HG02759 (cell line): ENCODE measurements around the gene COA6.
A peak's percentile ranks its signal among the peaks of the same experiment; 100 is the strongest.
"Not testable (repeated sequence)": the region's sequence is repeated elsewhere in the genome, so short reads cannot be mapped to it uniquely, and the experiment has no call there.

Source experiments
- ATAC-seq: cut with Tn5 transposase; IDR thresholded peaks from one replicate; pipeline ENCODE4 v1.9.1; 2021; ENCODE audit warnings: mild to moderate bottlenecking, moderate library complexity; ENCODE audit not compliant: unreplicated experiment

Gene COA6

GRCh38 chr1:234369033-234369430 lies 4.2 kb upstream of the COA6 start:
- no peak for ATAC-seq

DNA sequence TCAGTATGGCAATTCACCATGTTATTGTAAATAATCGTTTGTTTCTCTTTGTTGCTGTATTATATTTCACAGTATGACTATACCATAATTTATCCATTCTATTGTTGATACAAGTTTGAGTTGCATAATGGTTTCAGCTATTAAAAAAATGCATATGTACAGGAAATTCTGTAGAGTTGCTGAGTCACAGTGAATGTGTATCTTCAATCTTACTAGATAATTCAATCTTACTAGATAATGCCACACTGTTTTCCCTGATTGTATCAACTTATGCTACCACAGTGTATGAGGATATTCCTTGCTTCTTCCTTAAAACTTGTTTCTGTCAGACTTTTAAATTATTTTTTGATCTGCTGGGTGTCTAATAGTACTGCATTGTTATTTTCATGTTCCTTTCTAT lies 3.5 kb upstream of the COA6 start:
- ATAC-seq, result no peak

GRCh38 chr1:234371414-234371813 lies 1.8 kb upstream of the COA6 start:
- ATAC-seq, result no peak

GRCh38 chr1:234372011-234372757 lies 1.1 kb upstream of the COA6 start:
- ATAC-seq, result no peak

- ATAC-seq, result peak; percentile 14
These were observed 651 bp downstream of the COA6 start for GRCh38 chr1:234373959-234374254.

DNA sequence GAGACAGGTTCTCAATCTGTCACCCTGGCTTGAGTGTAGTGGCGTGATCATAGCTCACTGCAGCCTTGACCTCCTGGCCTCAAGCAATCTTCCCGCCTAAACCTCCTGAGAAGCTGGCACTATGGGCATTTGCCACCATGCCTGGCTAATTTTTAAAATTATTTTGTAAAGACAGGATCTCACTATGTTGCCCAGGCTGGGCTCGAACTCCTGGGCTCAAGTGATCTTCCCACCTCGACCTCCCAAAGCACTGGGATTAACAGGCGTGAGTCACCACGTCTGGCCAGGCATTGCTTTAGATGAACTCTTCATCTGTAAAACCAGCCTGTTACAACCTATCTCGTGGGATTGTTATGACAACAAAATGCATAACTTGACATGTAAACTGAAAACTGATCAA lies 2.4 kb downstream of the COA6 start:
- ATAC-seq, result no peak

DNA sequence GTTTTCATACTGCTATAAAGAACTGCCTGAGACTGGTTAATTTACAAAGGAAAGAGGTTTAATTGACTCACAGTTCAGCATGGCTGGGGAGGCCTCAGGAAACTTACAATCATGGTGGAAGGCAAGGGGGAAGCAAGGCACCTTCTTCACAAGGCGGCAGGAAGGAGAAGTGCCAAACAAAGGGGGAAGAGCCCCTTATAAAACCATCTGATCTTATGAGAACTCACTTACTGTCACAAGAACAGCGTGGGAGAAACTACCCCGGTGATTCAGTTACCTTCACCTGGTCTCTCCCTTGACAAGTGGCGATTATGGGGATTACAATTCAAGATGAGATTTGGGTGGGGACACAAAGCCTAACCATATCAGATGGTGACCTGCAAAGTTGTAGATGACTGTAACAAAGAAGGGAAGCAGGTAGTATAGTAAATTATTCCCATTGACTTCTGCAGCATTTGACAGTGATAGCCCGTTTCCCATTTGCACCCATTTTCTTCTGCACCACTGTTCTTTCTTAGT lies 6.4 kb downstream of the COA6 start:
- not testable (repeated sequence) for ATAC-seq

DNA sequence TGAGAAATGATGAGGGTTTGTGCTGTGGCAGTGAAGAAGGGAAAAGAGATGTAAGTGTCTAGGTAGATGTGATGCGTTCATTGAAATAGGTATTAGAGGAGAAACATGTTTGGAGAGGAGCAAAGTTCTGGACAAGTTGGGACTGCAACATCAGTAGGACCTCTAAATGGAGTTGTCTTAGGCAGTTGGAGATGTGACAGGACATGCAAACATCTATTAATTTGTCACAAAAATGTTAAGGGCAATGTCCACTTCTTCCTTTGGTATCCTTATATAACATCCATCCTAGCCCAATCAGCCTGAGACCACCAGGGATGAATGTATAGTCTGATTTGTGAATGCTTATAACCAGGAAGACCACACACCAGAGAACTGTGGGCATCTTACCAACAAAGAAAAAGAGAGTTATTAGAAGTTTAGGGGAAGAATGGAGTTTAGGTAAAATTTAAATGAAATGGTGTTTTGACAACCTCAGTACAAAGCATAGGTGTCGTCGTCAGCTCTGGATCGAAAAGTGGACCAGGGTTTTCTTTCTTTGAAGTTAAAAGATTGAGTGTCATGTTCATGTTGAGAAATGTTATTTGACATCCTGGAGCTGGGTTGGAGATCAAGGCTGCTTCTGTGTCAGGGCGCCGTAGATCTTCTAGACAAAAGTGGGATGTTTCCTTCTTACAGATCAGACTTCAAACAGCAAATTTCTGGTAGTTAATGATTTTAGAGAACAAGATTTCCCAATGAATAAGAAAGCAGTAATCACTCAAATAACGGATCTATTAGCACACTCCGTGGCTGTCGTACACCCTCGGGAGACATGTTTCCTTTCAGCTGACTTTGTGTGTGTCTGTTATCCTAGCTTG lies 8.7 kb downstream of the COA6 start:
- no peak for ATAC-seq

DNA sequence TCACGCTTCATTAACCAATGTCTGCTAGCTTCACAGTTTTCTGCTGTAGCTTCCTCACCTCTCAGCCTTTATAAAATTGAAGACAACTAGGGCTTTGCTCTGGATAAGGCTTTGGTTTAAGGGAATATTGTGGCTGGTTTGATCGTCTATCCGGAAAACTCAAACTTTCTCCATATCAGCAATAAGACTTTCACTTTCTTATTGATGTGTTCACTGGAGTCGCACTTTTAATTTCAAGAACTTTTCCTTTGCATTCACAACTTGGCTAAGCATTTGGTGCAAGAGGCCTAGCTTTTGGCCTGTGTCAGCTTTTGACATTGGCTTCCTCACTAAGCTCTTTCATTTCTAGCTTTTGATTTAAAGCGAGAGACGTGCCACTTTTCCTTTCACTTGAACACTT lies 12.9 kb downstream of the COA6 start:
- no peak for ATAC-seq

DNA sequence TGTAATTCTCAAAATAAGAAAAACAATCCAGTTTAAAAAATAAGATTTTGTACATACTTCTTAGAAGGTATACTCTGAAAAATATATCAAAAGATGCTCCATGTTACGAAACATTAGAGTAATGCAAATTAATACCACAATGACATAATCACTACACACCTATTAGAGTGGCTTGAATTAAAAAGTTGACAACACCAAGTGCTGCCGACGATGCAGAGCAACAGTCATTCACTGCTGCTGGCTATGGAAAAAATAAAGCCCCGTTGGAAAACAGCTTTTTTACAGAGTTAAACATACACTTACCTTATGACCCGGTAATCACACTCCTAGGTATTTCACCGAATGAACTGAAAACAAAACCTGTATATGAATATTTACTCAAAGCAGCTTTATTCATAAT lies 14.8 kb downstream of the COA6 start:
- no peak for ATAC-seq

DNA sequence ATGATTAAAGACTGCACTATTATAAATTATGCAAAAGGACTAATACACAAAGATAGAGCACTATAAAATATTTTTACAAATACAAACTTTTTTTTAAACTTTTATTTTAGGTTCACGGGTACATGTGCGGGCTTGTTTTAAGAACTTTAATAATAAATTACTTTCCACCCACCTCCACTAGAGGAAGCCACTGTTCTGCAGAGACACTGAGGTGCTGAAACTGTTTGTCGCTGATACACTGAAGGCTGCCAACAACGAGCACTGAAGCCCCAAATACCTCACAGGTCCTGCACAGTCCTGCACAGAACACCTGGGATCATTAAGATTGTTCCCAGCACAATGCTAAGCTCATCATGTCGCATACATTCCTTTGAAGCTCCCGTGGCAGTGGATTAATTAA lies 19.9 kb downstream of the COA6 start:
- no peak for ATAC-seq

DNA sequence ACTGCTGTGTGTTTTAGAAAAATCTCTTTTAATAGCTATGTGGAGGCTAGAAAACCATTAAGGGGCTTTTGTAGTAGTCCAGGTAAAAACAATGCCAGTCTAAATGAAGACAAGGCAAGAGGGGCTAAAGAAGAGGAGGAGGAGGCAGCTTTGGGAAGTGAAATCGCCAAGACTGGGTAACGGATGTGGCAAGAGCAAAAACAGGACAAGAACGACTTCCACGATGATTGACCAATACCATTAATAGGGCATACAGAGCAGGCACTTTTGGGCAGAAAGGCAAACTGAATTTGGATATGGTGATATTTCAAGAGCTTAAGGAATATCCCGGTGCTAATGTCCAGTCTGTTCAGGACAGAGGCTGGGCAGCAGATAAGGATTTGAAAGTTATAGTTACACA lies 22.0 kb downstream of the COA6 start:
- no peak for ATAC-seq

- ATAC-seq, result no peak
These were observed 22.8 kb downstream of the COA6 start for GRCh38 chr1:234396092-234396491.

- no peak for ATAC-seq
These were observed 23.6 kb downstream of the COA6 start for GRCh38 chr1:234396871-234397270.

DNA sequence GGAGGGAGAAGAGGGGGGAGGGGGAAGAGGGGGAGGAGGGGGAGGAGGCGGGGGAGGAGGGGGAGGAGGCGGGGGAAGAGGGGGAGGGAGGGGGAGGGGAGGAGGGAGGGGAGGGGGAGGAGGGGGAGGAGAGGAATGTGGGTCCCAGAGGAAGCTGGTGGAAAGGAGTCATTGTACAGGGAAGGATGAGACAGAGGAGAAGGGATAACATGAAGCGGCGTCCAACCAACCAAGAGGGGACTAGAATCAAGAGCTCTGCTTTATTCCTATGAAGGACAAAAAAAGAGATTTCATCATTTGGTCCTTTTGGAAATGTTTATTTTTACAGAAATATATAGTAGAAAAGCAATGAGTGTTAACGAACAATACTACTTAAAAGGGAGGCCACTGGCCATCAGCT lies 24.5 kb downstream of the COA6 start:
- no peak for ATAC-seq

GRCh38 chr1:234398849-234399381 lies 25.7 kb downstream of the COA6 start:
- ATAC-seq, result peak; percentile 58

DNA sequence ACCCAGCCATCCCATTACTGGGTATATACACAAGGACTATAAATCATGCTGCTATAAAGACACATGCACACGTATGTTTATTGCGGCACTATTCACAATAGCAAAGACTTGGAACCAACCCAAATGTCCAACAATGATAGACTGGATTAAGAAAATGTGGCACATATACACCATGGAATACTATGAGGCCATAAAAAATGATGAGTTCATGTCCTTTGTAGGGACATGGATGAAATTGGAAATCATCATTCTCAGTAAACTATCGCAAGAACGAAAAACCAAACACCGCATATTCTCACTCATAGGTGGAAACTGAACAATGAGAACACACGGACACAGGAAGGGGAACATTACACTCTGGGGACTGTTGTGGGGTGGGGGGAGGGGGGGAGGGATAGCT lies 26.3 kb downstream of the COA6 start:
- not testable (repeated sequence) for ATAC-seq

DNA sequence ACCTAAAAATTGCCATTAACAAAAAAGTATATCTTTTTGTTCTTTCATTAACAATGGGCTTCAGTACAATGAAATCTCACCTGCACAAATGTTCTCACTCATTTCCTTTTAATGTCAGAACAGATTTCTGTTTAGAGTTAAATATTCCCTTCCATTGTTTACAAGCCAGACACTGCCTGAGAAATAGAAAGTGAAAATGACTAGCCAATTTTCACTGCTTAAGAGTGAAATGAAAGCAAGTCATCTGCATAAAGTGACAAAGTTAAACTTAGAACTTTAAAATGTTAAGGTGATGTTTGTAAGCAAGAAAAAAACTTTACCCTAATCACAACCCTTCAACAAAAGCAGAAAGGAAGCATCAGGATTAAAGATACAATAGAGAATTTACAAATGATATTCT lies 27.5 kb downstream of the COA6 start:
- ATAC-seq, result no peak

DNA sequence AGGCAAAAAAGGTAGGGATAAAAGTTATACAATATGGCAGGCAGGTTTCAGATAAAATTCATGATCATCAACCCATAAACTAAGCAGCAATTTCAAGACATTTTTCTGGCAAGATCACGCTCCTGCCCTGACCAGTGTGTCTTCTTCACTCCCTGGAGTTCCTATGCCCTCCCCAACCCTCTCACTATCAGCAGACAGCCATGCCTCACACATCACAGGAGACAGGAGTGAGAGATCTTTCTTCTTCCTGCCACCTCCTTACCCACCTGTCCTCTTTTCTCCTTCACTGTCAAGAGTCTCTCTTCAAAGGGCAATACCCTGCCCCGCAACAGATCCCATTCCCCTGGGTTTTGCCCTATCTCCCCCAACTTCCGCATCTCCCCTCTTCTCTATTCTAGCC lies 28.4 kb downstream of the COA6 start:
- ATAC-seq, result no peak

DNA sequence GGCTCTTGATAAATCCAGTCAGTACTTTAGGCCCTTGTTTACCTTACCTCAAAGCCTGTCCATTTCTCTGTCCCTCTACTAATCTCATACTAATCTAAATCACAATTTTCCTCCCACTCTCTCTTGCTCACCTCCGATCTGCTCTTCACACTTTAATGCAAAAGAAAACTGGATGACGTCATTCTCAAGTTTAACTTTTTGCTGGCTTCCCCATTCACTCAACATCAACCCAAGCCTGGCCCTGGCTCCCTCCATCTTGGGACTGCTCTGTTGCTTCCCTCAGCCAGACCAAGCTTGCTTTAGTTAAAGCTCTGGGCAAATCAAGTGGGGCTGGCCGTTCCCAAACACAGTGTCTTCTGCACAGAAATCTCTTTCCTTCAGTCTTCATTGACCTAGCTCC lies 29.7 kb downstream of the COA6 start:
- no peak for ATAC-seq

GRCh38 chr1:234405676-234406075 lies 32.4 kb downstream of the COA6 start:
- ATAC-seq, result no peak

- no peak for ATAC-seq
These were observed 33.6 kb downstream of the COA6 start for GRCh38 chr1:234406871-234407270.
